Head of caudate nucleus (tissue), 42 donors: ENCODE data around the gene LRP11.
A peak's percentile ranks its signal among the peaks of the same experiment; 100 is the strongest.
"Not testable (repeated sequence)": the region's sequence is repeated elsewhere in the genome, so short reads cannot be mapped to it uniquely, and the experiment has no call there.

Experiments
- DNase-seq, 42 donors: peaks; one replicate each; pipeline versions ENCODE4 v3.0.0 to v3.0.0-alpha.2; 2020 to 2021; ENCODE audit warnings: mixed read lengths in 7 of 42
- intact Hi-C: fragments of 100-400 bp; cut with DNase I; formaldehyde crosslinking; loops from one replicate; pipeline ENCODE4 v1.15.0; 2022

The LRP11 gene

GRCh38 chr6:149881066-149881766 is 17.1 kb upstream of the LRP11 start:
- no peak for DNase-seq
- intact Hi-C loops = no loop called here

- DNase-seq = no peak
- intact Hi-C loops = no loop called here
These were observed 13.5 kb upstream of the LRP11 start for GRCh38 chr6:149877659-149878058.

GRCh38 chr6:149876241-149876933 is 12.2 kb upstream of the LRP11 start:
- intact Hi-C loops = no loop called here
- no peak for DNase-seq

GRCh38 chr6:149872233-149872632 is 8.1 kb upstream of the LRP11 start:
- intact Hi-C loops = no loop called here
- DNase-seq = no peak

GRCh38 chr6:149871182-149871581 is 7.0 kb upstream of the LRP11 start:
- intact Hi-C loops = no loop called here
- DNase-seq = no peak

GRCh38 chr6:149869275-149869892 is 5.2 kb upstream of the LRP11 start:
- intact Hi-C loops = loop anchor here (5.0 to 10.0 kb wide), 2 partner anchors 37 to 305 kb away; partner anchors contain the start of gene GINM1
- DNase-seq = no peak

GRCh38 chr6:149867876-149868640 is 3.9 kb upstream of the LRP11 start:
- no peak for DNase-seq
- intact Hi-C loops = loop anchor here (5.0 to 10.0 kb wide), 2 partner anchors 36 to 303 kb away; partner anchors contain the start of gene GINM1

- peak in 33 of 42 donors; percentile 10 to 83 (median 54) for DNase-seq
- intact Hi-C loops = loop anchor here (5.0 to 10.0 kb wide), 3 partner anchors 33 to 300 kb away; partner anchors contain the start of genes GINM1 and LATS1
These were observed 698 bp upstream of the LRP11 start for GRCh38 chr6:149864578-149865535.

GRCh38 chr6:149862922-149863697 is 1.0 kb downstream of the LRP11 start:
- intact Hi-C loops = loop anchor here (5.0 to 10.0 kb wide), 2 partner anchors 146 to 298 kb away; partner anchors contain the start of genes GINM1 and LATS1
- DNase-seq = peak; percentile 38 to 80 (median 64)

GRCh38 chr6:149862424-149862738 is 1.8 kb downstream of the LRP11 start:
- intact Hi-C loops = loop anchor here (5.0 to 10.0 kb wide), 2 partner anchors 145 to 298 kb away; partner anchors contain the start of genes GINM1 and LATS1
- not testable (repeated sequence) for DNase-seq

GRCh38 chr6:149861603-149862423 is 2.3 kb downstream of the LRP11 start:
- DNase-seq = no peak
- intact Hi-C loops = loop anchor here (5.0 to 10.0 kb wide), 2 partner anchors 145 to 297 kb away; partner anchors contain the start of genes GINM1 and LATS1

- DNase-seq = no peak
- intact Hi-C loops = loop anchor here (5.0 to 10.0 kb wide), 2 partner anchors 144 to 296 kb away; partner anchors contain the start of genes GINM1 and LATS1
These were observed 3.1 kb downstream of the LRP11 start for GRCh38 chr6:149860834-149861602.

GRCh38 chr6:149860513-149860833 is 3.7 kb downstream of the LRP11 start:
- intact Hi-C loops = loop anchor here (5.0 to 10.0 kb wide), 2 partner anchors 143 to 296 kb away; partner anchors contain the start of genes GINM1 and LATS1
- DNase-seq = no peak

- intact Hi-C loops = loop anchor here (5.0 to 10.0 kb wide), 2 partner anchors 143 to 295 kb away; partner anchors contain the start of genes GINM1 and LATS1
- DNase-seq = no peak
These were observed 4.2 kb downstream of the LRP11 start for GRCh38 chr6:149859938-149860337.

- intact Hi-C loops = no loop called here
- no peak for DNase-seq
These were observed 4.8 kb downstream of the LRP11 start for GRCh38 chr6:149859368-149859767.
